Hindlimb muscle (tissue), 1 donor: ENCODE measurements around the gene PKMYT1. TPM values are rescaled to one million over a fixed set of nuclear protein-coding genes. Genes with fewer than 3 reads are reported as not detected.
A peak's percentile ranks its signal among the peaks of the same experiment; 100 is the strongest.
"Not testable (repeated sequence)": the region's sequence is repeated elsewhere in the genome, so short reads cannot be mapped to it uniquely, and the experiment has no call there.

ENCODE experiments used
- DNase-seq: peaks from one replicate; pipeline ENCODE4 v3.0.0-alpha.2; 2013
- polyA plus RNA-seq: library from polyadenylated mRNA; unstranded; fragments of 120-200 nt; gene quantifications from one replicate; pipeline ENCODE4 v1.2.1, GENCODE V29; 2013; ENCODE audit not compliant: insufficient read length

Gene PKMYT1
- polyA plus RNA-seq, 1 donor: 11.4 TPM

DNA sequence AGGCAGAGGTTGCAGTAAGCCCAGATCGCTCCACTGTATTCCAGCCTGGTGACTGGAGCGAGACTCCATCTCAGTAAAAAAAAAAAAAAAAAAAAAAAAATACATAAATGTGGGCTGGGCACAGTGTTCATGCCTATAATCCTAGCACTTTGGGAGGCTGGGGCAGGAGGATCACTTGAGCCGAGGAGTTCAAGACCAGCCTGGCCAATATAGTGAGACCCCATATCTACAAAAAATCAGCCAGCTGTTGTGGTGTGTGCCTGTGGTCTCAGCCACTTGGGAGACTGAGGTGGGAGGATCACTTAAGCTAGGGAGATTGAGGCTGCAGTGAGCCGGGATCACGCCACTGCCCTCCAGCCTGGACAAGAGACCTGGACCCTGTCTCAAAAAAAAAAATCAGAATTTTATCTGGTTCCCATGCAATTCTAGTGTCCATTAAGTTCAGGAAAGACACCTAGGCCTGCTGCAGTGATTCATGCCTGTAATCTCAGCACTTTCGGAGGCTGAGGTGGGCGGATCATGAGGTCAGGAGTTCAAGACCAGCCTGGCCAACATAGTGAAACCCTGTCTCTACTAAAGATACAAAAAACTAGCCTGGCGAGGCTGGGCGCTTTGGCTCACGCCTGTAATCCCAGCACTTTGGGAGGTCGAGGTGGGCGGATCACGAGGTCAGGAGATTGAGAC, 48.9 kb downstream of the PKMYT1 start:
- not testable (repeated sequence) for DNase-seq

DNA sequence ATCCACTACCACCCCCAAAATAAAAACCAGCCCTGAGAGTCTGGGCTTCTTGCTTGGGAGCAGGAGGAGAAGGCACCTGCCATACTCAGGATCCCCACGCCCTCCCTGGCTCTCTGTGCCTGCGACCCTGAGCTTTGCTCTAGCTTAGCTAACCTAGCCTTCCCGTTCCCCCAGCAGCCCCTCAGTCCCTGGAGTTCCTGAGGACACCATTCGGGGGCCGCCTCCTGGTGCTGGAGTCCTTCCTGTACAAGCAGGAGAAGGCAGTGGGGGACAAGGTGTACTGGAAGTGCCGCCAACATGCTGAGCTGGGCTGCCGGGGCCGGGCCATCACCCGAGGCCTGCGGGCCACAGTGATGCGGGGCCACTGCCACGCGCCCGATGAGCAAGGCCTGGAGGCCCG, 50.0 kb downstream of the PKMYT1 start:
- DNase-seq: no peak

DNA sequence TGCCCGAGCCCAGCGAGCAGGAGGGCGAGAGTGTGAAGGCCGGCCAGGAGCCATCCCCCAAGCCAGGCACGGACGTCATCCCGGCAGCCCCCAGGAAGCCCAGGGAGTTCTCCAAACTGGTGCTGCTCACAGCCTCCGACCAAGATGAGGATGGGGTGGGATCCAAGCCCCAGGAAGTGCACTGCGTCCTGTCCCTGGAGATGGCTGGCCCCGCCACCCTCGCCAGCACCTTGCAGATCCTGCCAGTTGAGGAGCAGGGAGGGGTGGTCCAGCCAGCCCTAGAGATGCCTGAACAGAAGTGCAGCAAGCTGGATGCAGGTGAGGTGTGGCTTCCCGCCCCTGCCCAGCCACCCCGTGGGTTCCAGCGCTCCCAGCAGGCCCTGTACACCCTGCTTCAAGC, 50.6 kb downstream of the PKMYT1 start:
- DNase-seq: no peak

DNA sequence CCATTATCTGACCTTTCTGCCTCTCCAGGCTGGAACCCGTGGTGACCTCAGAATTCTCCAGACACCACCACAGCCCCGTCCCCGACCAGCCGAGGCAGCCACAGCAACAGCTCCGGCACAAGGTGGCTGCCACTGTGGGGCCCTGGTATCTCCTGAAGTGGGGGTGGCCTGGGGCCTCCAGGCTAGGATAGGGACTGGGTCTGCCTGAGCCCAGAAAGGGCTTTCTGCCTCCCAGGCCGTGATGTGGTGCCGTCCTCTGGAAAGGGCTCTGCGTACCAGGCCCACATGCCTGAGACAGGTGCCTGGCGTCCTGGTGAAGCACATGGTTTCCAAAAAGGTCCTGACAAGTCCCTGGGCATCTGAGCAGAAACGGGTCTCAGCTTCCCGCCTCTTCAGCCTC, 51.5 kb downstream of the PKMYT1 start:
- no peak for DNase-seq

DNA sequence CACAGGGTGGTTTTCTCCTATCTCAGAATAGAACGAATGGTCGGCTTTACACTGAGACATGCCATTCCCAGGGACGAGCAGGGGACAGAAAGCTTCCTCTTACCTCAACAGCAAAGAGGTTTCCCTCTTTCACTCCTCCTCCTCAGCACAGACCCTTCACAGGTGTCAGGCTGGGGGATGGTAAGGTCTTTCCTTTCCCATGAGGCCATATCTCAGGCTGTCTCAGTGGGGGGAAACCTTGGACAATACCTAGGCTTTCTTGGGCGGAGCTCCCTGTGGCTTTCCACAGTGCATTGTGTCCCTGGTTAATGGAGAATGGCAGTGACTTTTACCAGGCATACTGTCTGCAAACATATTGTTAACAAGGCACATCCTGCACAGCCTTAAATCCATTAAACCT, 52.1 kb downstream of the PKMYT1 start:
- DNase-seq: not testable (repeated sequence)

DNA sequence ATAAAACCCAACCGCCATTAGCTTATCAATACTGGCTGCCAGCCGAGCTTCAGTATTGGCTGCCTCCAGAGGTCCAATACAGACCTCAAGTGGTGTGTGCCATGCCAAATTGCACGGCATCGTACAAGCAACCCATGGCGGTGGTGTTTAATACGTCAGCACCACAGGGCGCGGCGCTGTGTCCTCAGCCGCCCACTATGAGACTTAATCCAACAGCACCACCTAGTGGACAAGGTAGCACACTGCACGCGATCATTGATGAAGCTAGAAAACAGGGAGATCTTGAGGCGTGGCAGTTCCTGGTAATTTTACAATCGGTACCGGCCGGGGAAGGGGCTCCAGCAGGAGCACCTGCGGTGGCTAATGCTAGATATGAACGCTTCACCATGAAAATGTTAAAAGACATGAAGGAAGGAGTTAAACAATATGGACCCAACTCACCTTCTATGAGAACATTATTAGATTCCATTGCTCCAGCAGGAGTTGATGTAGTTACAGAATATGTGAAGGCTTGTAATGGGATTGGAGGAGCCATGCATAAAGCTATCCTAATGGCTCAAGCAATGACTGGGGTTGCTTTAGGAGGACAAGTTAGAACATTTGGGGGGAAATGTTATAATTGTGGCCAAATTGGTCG, 53.1 kb downstream of the PKMYT1 start:
- peak; percentile 80 for DNase-seq

DNA sequence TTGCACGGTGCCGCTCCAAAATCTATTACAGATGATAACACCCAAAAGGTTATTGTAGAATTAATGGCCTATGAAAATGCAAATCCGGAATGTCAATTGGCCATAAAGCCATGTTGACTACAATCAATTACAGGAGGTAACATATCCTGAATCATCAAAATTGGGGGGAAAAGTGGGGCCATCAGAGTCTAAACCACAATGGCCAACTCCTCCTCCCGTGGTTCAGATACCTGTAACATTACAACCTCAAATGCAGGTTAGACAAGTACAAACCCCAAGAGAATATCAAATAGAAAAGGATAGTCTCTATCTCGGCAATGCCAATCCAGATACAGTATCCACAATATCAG, 53.6 kb downstream of the PKMYT1 start:
- no peak for DNase-seq

DNA sequence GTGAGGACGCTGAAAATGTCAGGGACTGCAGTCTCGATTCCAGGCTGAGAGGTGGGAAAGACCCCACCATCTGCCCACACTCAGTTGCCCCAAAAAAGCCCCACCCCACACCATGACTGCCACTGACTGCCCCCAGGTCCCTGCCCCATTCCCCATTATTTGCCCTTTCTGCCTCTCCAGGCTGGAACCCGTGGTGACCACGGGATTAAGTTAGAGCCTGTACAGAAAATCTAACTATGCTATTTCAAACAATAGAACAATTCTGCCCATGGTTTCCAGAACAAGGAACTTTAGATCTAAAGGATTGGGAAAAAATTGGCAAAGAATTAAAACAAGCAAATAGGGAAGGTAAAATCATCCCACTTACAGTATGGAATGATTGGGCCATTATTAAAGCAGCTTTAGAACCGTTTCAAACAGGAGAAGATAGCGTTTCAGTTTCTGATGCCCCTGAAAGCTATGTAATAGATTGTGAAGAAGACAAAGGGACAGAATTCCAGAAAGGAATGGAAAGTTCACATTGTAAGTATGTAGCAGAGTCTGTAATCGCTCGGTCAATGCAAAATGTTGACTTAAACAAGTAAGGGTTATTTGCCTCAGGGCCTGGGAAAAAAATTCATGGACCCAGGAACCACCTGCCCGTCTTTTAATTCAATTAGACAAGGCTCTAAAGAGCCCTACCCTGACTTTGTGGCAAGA, 54.1 kb downstream of the PKMYT1 start:
- no peak for DNase-seq

DNA sequence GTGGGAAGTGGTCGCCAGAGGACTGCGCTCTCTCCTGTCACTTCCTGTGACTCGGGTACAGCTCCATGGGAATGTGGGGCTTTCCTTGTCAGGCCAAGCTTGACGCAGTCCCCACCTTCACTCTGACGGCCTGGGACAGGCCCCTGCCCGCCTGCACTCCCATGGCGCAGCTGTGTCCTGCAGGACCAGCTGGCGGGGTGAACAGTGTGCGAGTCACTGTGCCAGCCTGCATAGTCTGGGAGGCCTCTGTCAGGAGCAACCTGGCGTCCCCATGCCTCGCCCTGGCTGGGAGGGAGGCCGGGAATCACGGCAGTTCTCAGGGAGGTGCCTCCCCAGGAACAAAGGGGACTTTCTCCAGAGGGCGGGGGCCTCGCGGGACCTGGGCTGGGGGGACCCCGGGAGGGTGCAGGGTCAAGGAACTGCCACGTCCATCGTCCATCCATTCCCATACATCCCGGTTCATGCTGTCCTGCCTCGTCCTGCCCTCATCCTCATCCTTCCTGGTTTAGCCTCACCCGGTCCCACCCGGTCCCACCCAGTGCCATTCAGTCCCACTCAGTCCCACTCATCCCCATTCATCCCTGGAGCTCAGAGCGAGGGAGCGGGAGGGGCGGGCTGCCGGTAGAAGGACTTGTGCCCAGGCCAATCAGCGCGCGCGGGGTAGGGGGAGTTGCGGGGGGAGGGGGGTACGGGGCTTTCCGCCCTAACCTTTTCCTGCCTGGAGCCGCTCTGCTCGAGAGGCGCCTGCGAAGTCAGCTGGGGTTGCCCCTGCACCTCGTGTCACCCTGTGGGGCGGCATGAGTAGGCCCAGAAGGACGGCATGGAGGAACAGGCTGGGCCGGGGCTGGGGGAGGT, 55.1 kb downstream of the PKMYT1 start:
- no peak for DNase-seq

DNA sequence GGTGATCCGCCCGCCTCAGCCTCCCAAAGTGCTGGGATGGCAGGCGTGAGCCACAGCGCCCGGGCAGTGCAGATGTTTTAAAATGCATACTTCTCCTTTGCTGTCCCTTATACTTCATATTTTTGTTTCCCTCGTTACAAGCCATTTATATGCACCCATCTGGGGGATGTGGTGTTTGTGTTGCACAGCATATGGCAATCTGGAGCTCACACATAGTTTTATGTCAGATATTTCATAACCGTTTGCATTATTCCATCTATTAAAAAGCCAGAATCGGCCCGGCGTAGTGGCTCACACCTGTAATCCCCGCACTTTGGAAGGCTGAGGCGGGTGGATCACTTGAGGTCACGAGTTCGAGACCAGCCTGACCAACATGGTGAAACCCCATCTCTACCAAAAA, 56.8 kb downstream of the PKMYT1 start:
- no peak for DNase-seq

Other genes starting within 250 kb of the PKMYT1 start
- gene SRRM2, start 227.8 kb downstream of the PKMYT1 start, polyA plus RNA-seq: 553 TPM
- gene ELOB, start 203.2 kb downstream of the PKMYT1 start, polyA plus RNA-seq: 148 TPM
- not detected for gene PRSS33, start 192.9 kb downstream of the PKMYT1 start, polyA plus RNA-seq
- gene PRSS41, start 182.0 kb downstream of the PKMYT1 start, polyA plus RNA-seq: not detected
- not detected for gene PRSS21, start 163.2 kb downstream of the PKMYT1 start, polyA plus RNA-seq
- gene ZG16B, start 150.1 kb downstream of the PKMYT1 start, polyA plus RNA-seq: 0.56 TPM
- gene PRSS22, start 122.3 kb downstream of the PKMYT1 start, polyA plus RNA-seq: not detected
- 16.1 TPM for gene FLYWCH2, start 97.2 kb downstream of the PKMYT1 start, polyA plus RNA-seq
- gene FLYWCH1, start 68.5 kb downstream of the PKMYT1 start, polyA plus RNA-seq: 23.7 TPM
- 6.1 TPM for gene KREMEN2, start 16.2 kb downstream of the PKMYT1 start, polyA plus RNA-seq
- gene PAQR4, start 11.1 kb downstream of the PKMYT1 start, polyA plus RNA-seq: 7.0 TPM
- 2.2 TPM for gene CLDN9, start 32.5 kb upstream of the PKMYT1 start, polyA plus RNA-seq
- 0.32 TPM for gene CLDN6, start 37.7 kb upstream of the PKMYT1 start, polyA plus RNA-seq
- 42.5 TPM for gene TNFRSF12A, start 39.9 kb upstream of the PKMYT1 start, polyA plus RNA-seq
- 121 TPM for gene HCFC1R1, start 43.5 kb upstream of the PKMYT1 start, polyA plus RNA-seq
- 21.8 TPM for gene THOC6, start 43.6 kb upstream of the PKMYT1 start, polyA plus RNA-seq
- not detected for gene BICDL2, start 56.5 kb upstream of the PKMYT1 start, polyA plus RNA-seq
- 2.1 TPM for gene MMP25, start 66.1 kb upstream of the PKMYT1 start, polyA plus RNA-seq
- gene IL32, start 85.2 kb upstream of the PKMYT1 start, polyA plus RNA-seq: 161 TPM
- 0.34 TPM for gene ZSCAN10, start 118.8 kb upstream of the PKMYT1 start, polyA plus RNA-seq
- gene ZNF205, start 132.1 kb upstream of the PKMYT1 start, polyA plus RNA-seq: 15.1 TPM
- gene ZNF213, start 154.6 kb upstream of the PKMYT1 start, polyA plus RNA-seq: 15.5 TPM
- not detected for gene OR1F1, start 207.8 kb upstream of the PKMYT1 start, polyA plus RNA-seq